GM19239 (cell line): ENCODE measurements around the gene RAB6B.

ENCODE experiments used
- DNase-seq: peaks from one replicate; pipeline ENCODE4 v3.0.0; 2011; ENCODE audit warnings: low spot score; ENCODE audit not compliant: insufficient read length
- FAIRE-seq: peaks from 2 replicates; lab custom pipeline; 2011; peaks lifted over from hg19 to GRCh38; lab: Jason Lieb, UNC

Gene RAB6B

DNA sequence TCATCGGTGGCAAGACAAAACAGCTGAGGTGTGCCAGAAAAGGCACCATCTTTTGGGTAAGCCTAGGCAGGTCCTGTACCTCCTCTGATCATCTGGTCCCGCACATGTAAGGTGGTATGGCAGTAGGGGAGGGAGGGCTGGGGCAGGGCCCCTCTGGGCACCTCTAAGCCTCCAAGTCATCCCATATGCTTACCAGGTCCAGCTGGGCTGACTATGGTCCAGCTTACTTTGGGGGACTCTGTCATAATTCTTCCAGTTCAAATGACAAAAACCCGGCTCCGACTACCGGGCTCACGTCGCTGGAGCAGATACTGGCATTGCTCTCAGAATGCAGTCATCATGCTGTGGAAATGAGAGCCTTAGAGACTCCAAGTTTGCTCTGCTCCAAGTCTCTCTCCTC, 1.9 kb upstream of the RAB6B start:
- FAIRE-seq (no peak), DNase-seq (no peak)

DNA sequence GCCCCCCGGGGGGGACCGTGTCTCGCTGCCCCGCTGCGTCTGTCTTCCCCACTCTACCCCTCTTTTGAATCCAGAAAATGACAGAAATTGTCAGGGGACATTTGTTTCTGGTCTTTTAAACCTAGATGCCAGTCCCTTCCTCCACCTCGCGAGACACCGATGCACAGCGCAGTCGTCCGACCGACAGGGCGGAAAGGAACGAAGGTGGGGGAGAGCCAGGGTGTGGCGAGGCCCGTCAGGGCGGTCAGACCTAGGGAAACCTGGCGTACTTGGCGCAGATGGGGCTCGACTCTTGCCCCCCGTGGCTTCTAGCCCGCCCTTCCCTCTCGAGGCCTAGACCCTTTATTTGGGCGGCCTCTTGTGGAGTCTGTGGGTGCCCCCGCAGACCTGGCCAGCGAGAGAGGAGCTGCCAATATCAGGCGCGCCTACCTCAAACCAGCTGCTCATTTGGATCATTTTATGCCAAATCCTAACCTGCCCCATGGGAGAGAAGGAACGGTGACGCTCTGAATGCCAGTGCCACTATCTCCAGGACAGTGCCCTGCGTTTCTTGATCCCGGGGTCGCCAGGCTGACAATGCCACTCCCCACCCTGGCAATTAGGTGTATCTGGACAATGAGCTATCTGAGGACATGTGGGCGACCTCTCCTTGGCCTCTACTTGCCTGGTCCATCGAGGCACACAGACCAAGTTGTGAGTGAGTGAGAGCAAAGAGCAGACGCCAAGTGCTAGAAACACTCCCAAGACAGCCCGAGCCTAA, 500 bp upstream of the RAB6B start:
- FAIRE-seq, result no peak
- no peak for DNase-seq

DNA sequence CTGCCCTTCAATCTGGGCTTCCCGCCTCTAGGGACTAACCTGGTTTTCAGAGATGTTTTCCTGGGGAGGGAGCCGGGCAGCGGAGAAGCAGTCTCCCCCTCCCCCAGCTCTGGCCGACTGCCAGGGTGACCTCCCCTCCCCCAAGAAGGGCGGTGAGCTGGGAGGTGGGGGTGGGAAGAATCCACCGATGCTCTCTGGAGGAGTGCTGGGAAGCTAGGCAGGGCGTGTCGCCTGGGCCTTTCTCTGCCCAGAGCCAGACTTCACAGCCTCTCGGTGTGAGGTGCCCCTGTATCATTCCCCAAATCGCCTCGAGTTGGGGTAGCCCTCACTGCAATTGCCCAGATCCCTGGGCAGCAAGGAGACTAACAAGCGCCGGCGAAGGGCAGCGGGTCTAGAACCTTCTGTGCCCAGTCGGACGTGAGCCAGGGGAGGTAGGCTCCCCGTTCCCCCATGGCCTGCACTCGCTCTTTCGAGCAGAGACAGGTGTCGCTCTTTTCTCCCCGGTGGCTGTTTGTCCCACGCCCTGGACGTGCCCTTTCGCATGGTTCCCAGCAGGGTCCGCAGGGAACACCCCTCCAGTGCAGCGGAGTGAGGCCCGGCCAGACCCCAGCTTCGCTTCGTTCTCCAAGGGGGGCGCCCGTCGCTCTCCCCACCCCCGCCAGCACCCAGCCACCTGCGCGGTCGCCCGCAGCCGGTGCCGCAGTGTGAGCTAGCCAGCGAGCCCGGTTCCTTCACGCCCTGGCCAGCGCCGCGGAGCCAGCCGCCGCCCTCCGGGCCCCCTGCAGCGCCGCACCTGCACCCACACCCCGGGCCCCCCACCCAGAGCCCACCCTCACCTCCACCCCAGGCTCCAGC, 1.1 kb downstream of the RAB6B start:
- DNase-seq (no peak), FAIRE-seq (no peak)

DNA sequence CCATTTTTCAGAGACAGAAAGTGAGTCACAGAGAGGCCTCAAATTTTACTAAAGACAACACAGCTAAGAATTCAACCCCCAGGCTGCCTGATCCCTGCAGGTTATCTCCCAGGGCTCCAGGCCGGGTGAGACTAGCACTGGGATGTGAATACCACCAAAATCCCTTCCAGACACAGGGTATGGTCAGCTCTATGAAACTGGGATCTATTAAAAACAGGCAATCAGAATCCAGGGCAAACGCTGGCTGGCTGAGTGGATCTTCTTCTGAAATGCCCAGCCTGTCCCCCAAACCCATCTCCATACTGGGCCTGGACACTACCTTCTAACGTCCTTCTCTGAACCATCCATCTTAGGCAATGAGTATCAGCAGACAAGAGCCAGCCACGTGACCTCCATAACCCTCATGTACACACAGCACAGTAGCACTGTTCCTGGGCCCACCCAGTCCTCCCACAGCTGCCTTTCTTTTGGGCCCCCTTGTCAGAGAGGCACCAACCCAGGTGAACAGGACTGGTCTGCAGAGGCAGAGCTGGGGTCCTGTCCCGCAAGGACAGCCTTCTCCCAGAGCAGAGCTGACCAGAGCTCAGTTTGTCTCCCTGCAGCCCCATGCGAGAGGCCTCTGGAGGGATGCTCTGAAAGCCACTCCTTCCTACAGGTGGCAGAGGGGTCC, 1.9 kb downstream of the RAB6B start:
- DNase-seq, result no peak

DNA sequence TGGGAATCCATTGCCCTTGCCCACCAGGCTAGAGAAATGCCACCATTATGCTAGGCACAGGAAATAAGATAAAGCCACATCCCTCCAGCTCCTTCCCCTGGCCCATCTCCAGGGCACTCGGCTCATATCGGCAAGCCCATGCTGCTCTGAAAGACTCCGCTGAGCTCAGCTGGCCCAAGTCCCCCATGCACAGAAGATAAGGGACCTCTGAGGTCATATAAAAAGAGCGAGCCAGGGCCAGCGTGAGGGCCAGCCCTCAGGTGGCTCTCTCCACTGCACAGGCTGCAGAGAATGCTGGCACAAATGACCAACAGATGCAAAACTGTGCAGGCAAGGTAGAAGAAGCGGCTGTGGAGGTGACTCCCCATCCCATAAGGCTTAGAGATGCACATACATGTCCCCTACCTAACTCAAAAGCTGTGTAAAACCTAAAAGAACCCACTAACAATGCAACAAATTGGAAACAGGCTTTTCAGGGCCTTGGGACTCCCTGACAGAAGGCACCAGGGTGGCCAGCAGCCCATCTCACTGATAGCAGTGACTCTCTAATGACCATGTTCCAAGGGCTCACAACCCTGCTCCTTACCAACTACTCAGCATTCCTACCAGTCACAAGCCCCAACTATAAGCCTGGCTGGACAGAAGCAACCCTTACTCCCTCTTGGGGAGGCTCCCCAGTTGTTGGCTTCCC, 3.0 kb downstream of the RAB6B start:
- DNase-seq (no peak), FAIRE-seq (no peak)

More for the DNA sequence above, 1.9 kb downstream of the RAB6B start:
- no peak for FAIRE-seq

DNA sequence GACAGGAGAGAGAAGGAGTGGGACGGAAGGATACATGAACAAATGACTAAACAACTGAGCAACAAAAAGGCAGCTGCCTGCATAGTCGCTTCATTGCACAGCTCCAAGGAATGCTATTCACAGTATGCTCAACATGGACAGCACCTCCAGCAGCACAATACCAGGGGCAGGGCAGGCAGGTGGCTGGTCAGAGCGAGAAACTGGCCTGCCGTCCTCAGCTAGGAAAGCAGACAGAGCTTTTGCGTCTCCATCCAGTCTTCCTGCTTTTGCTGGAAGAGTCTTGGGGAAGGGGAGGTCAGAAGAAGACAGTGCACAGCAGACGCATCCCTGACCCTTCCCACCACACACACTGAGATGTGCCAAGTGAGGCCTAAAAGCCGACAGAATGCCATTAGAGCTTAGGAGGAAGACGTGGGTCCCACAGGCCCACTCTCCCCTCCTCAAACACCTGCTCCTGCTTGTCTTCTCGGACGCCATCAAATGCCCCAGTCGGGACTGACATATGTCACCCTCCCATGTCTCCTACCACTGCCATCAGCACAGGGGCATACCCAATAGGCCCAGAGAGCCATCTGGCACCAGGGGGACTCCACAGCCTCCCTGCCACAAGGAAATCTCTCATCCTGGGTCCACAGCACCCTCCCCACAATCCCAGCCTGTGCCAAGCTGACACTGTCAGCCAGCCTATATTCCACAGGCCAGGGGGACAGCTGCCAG, 3.9 kb downstream of the RAB6B start:
- DNase-seq, result no peak
- no peak for FAIRE-seq

DNA sequence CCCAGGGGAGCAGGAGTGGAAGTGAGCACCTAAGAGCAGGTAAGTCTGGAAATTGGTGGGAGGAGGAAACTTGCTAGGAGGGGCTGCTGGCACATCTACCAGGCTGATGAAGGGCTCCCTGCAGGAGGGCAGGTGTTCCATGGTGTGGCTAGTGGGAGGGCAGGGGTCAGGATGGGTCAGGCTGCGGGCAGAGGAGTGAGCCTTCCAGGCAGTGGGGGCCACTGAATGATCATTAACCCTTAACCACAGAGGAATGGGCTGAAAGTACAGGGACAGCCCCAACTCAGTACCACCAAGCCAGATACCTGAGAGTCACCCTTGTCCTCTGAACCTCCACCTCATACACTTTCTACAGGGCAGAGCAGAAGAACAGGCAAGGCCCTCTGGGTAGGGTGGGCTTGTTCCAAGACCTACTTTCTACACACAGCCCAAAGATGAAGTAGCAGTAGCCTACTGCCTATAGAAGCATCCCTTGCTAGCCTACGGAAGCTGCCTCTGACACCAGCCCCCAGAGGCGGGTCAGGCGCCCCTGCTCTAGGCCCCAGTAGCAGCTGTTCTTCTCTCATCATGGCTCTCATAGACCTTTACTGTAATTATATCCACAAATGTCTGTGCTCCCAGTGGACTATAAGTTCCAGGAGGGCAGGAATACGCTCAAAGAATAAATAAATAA, 4.6 kb downstream of the RAB6B start:
- FAIRE-seq, result no peak
- DNase-seq, result no peak

DNA sequence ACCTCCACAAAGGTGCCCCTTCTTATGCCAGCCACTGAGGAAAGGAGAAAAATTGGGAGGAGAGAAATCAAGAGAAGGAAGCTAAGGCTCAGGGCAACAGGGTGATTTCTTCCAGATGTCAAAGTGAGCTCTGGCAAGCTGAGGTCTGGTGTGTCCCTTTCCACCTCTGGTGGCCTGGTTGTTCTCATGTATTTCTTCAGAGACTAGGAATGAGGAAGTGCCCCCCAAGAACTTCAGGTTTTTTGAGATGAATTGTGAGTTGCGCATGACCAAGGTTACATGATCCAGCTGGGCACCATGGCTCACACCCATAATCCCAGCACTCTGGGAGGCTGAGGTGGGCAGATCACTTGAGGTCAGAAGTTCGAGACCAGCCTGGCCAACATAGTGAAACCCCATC, 5.6 kb downstream of the RAB6B start:
- DNase-seq (no peak), FAIRE-seq (no peak)

DNA sequence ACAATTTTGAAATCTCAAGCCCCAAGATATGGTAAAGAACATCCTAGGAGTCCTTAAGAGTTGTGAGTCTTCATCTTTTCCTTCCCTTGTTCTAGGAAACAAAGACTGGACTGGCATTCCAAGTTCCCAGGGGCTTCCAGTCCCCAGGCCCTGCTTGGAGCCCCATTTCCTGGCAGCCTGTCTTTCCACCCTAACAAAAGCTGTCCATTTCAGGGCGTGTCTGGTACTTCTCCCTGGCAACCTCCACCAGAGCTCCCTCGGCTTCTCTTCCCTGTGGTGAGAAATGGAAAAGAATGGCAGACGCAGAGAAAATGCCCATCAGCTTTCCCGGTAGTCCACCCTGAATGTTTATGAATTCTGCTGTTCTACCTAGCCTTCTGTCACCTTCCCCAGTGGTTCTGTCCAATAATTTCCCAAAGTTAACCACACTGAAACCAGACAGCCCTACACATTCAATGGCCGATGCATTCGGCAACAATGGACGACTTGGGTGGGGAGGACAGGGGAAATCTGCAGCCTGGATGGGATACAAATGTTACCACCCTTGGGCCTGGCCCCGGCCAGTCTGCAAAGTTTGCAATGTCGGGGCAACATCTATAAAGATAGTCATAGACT, 6.8 kb downstream of the RAB6B start:
- DNase-seq (no peak), FAIRE-seq (no peak)

DNA sequence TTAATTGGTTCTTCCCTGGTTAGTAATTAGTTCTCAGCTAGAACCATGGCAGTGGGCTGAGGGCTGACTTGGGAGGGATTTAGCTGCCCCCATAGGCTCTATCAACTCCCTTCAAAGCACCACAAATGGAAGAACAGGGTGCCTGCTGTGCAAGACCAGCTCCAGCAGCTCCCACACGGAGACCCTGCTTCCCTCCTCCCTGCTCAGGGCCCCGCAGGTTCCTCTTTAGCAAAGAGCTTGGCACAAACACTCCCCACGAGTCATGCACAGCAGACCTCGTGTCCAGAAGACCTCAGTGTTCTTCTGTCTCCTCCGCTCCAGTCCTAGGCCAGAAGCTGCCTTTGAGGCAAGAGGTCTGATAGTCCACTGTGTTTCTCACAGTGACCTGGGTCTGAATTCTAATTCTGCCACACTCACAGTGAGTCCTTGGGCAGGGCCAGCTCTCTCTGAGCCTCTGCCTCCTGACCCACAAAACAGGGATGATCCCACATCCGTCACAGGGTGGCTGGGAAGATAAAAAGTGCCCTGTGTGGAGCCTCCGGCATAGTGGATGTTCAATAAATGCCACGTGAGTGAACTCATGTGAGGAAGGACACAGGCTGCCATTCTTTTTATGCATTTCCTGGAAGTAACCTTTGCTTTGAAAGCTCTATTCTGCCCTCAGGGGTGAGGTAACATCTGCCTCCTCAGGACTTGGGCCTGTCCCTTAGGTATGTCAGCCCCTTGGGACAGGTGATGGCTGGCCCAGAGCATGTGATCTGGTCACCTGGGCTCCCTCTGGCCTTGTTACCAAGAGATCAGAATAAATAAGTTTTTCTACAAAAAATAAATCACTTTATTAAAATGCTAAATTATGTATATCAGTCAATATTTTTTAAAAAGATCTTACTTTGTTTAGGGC, 7.6 kb downstream of the RAB6B start:
- DNase-seq (no peak), FAIRE-seq (no peak)

DNA sequence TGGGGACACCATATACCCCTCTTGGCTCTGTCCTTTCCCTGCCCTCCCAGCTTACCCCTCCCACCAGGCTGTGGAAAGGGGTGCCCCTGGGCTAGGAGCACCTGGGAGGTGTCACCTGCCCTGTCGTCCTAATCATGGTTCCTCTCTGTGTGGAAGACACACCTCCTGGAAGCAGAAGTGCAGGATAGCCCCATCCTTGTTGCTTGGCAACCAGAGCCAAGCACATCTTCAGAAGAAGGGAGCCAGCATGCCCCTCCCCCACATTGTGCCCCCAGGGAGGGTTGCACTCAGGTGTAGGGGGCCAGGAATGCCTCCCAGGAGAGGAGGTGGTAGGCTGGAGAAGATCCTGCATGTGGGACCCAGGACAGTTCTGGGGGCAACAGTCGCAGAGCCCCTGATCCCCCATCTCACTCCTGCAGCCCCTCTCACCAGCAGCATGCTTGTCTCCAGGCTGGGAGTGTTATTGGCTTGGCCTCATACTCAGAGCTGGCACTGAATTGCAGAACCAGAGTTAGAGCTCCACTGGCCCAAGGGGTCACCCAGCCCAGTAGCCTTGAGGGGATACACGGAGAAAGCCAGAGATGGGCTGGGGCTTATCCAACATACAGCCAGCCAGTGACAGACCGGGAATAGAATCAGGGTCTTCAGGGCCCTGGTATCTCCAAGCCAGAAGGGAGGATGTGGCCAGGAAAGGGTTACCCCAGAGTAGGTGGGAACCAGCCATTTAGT, 8.4 kb downstream of the RAB6B start:
- DNase-seq (no peak), FAIRE-seq (no peak)

DNA sequence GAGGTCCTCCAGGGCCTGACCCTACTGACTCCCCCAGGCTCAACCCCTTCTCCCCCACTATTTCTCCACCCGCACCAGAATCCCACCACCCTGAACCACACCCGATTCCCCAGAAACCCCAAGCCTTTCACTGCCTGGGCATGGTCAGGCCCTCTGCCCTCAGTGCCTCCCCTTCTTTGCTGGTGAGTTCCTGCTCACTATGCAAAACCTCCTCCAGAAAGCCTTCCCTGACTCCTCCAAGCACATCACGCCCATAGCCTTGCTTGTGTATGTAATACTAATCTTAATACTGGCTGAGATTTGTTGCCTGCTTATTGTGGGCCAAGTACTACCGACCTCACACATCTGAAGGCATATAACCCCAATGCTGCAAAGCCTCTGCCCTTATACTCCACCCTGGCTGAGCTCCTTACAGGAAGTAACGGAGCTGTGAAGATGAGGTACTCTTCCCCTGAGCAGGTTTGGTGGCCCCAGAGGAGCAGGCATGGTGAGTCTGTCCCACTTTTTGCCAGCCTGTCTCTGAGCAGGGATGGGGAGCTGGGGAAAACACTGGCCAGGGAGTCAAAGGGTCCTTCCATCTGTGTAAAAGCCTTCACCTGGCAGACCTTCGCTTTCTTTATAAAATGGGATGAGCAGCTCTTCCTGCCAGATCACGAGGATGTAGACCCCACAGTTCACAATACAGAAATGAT, 9.5 kb downstream of the RAB6B start:
- DNase-seq, result no peak
- FAIRE-seq, result no peak

DNA sequence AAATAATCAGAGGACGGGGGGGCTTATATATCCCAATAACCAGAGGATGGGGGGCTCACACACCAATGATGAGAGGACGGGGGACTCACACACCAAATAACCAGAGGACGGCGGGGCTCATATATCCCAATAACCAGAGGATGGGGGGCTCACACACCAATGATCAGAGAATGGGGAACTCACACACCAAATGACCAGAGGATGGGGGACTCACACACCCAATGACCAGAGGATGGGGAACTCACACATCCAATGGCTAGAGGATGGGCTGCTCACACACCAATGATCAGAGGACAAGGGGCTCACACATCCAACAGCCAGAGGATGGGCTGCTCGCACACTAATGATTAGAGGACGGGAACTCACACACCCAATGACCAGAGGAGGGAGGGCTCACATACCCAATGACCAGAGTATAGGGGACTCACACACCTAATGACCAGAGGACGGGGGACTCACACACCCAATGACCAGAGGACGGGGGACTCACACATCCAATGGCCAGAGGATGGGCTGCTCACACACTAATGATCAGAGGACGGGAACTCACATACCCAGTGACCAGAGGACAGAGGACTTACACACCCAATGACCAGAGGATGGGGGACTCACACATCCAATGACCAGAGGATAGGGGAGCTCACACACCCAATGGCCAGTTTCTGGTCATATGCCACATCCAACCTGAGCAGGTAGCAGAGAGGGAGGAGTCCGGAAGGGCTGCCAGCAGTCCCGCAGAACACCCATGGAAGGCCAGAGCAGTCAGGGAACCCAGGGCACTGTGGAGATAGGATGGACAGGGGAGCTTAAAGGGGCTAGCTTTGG, 10.6 kb downstream of the RAB6B start:
- FAIRE-seq, result no peak
- no peak for DNase-seq

DNA sequence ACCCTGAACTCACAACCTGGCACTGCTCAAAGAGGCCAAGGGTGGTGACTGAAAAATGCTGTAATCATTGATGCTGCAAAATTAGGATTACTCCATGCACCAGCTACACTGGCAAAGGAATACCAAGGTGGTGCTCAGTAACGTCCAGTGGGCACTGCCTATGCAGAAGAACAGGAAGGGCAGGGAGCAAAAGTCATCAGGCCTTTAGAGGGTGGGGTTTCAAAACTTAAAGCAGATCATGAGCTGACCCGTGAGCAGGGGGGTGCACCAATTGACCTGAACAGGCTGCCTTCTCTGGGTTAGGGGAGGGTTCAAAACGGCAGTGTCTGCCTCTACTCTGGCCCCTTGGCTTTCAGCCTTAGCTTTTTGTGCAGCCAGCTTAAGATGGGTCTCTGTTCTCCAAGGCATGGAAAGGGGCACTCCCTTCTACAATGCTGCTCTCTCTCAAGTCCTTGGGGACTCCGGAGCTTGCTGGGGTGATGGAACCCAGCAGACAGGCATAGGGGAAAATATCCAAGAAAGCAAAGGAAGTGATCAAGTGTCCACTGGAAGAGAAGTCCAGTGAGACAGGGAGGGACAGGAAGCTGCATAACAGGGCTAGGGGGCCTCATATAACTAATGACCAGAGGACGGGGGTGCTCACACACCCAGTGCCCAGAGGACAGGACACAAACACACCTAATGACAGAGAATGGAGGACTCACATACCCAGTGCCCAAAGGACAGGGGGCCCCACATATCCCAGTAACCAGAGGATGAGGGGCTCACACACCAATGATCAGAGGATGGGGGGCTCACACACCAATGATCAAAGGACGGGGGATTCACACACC, 11.4 kb downstream of the RAB6B start:
- DNase-seq (no peak), FAIRE-seq (no peak)

DNA sequence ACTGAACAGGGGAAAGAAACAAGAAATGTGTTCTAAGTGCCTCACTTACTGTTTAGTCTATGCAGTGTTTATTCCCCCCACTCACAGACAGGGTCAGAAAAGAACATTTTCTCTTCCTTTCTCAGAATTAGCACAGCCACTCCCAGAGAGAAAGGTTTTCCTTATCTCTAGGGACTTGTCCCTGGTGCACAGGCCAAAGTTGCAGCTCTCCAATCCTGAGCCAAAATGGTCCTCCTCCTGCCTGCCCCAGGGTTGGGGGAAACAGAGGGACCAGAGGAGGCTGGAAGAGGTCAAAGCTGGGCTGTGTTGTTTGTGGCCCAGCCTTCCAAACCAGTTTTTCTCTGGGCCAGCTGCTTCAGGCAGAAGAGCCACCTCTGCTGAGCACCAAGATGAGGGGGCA, 12.0 kb downstream of the RAB6B start:
- FAIRE-seq, result no peak
- DNase-seq, result no peak
